ENCODE data around the gene MYH13. TPM values are rescaled to one million over a fixed set of nuclear protein-coding genes. Genes with fewer than 3 reads are reported as not detected.

MYH13 gene
- total and polyA plus RNA-seq, 9 of the 15 experiments (the other 6 are each of a cell fraction or from before 2014, with no cell fraction given), result 0.01 TPM; not detected in 8

GRCh38 chr17:10295728-10296343 lies 77.0 kb downstream of the MYH13 start:
- Histone ChIP-seq H3K9ac (ENCODE audit: insufficient read depth in 1 of 2, low read depth in 2 of 2, low read length in 2 of 2) (no peak overlapping the region), H3K36me3 (ENCODE audit: control insufficient read depth, insufficient read depth, low read length) (no peaks in the 10 kb centered on the region), H3K4me3 (no peak overlapping the region), H3K79me2 (ENCODE audit: control insufficient read depth, insufficient read depth, low read length) (no peaks in the 10 kb centered on the region), H3K27ac (ENCODE audit: extremely low read depth, low read depth, low read length) (no peak overlapping the region), H3K9me1 (ENCODE audit: control insufficient read depth, insufficient read depth, low read length) (no peaks in the 10 kb centered on the region), H3K27me3 (ENCODE audit: control insufficient read depth in 2 of 2, insufficient read depth in 2 of 2, low read length in 2 of 2) (no peaks in the 10 kb centered on the region), H3K4me2 (ENCODE audit: insufficient read depth, low read length) (no peak overlapping the region), H3K9me3 (replicated peaks; ENCODE audit: control insufficient read depth, insufficient read depth, low read depth, low read length) (no peaks in the 10 kb centered on the region), H3K4me1 (replicated peaks in 1 of 2; ENCODE audit: control insufficient read depth in 2 of 2, insufficient read depth in 2 of 2, low read length in 2 of 2) (peaks cover 0 to 2% of the 10 kb centered on the region in 2 experiments; a peak in 1 of 5 replicates), H4K20me1 (replicated peaks; ENCODE audit: control insufficient read depth, insufficient read depth, low read length) (0 out of 2 replicates have a peak, but pooled peaks cover 3% of the 10 kb centered on the region), H2AFZ (ENCODE audit: low read depth, low read length) (no peak overlapping the region)
- ChIA-PET POLR2A (no interaction called here), CTCF (ENCODE audit: low intra/inter-chr PET ratio) (interaction anchor here (1.0 to 2.0 kb wide), 3 partner anchors 31 to 323 kb away, joined by 4 to 19 read pairs (median 6); no protein-coding TSS in a partner anchor)
- no TSS peak for BruUV-seq (replicated peaks)
- DNase-seq (ENCODE audit: extremely low read depth in 1 of 4, low spot score in 3 of 4) (peak; percentile 47 to 58 (median 54)), FAIRE-seq (peak; percentile 82), ATAC-seq (peak; percentile 85)
- intact Hi-C loops (cut with micrococcal nuclease) (loop anchor here (1.0 to 10.0 kb wide), 2 partner anchors 59 to 318 kb away; no protein-coding TSS in a partner anchor), in situ Hi-C loops (cut with MboI) (no loop called here)
- 11% methylated on average over 5 of the region's 5 CpGs for WGBS (ENCODE audit: insufficient coverage, low coverage, missing lambda C conversion rate)
- peak; percentile 53 for TF ChIP-seq CEBPB (tag; IDR thresholded peaks at IDR 0.05)
- TF ChIP-seq SMC3 (conservative IDR thresholded peaks at IDR 0.05; ENCODE audit: insufficient read depth, low read depth, low read length), result peak; percentile 40; the same call in 1 of the 2 replicates
- TF ChIP-seq TSC22D4 (tag; IDR thresholded peaks at IDR 0.05), result no peak
- no peak for TF ChIP-seq CREBBP (IDR thresholded peaks at IDR 0.05; ENCODE audit: low read depth, low read length)
- no peak for TF ChIP-seq CEBPG (CRISPR knock-in tag; IDR thresholded peaks at IDR 0.05)
- TF ChIP-seq CEBPG (tag; conservative IDR thresholded peaks at IDR 0.05 in 1 of 2, IDR thresholded peaks at IDR 0.05 in 1 of 2), result 0 out of 4 replicates have a peak, but pooled peaks of 1 of the 2 experiments have one; percentile 16
- TF ChIP-seq ATF3 (IDR thresholded peaks at IDR 0.05), result peak; percentile 66
- no peak for TF ChIP-seq ATF3 (CRISPR knock-in tag; conservative IDR thresholded peaks at IDR 0.05)
- TF ChIP-seq XRCC5 (IDR thresholded peaks at IDR 0.05; ENCODE audit: low read depth, low read length), result no peak
- TF ChIP-seq RAD21 (CRISPR knock-in tag; conservative IDR thresholded peaks at IDR 0.05 in 1 of 2, IDR thresholded peaks at IDR 0.05 in 1 of 2), result peak; percentile 35 to 64
- TF ChIP-seq TOE1 (IDR thresholded peaks at IDR 0.05; ENCODE audit: borderline replicate concordance), result no peak
- no peak for TF ChIP-seq TOE1 (CRISPR knock-in tag; IDR thresholded peaks at IDR 0.05; ENCODE audit: borderline replicate concordance, low read depth)
